HepG2 (cell line): Measurements from ENCODE around the gene ZDHHC9. TPM values are rescaled to one million over a fixed set of nuclear protein-coding genes. Genes with fewer than 3 reads are reported as not detected.

Experiments used
- ATAC-seq: fragments of 200-7000 bp; cut with Tn5 transposase; 3 replicates; pipeline ENCODE4 v1.9.1; 2020; ENCODE audit warnings: mild to moderate bottlenecking, moderate library complexity
- BruUV-seq: library from RNA; stranded (reverse); fragments of 400-500 nt; replicated peaks from 2 replicates; lab custom pipeline; 2021; lab: Mats Ljungman, UMichigan
- CTCF ChIA-PET: fragments of 300-600 bp; formaldehyde crosslinking; extraction: SDS; loops from one replicate; lab custom pipeline; 2021; ENCODE audit warnings: low total read pairs, inconsistent platforms, low intra/inter-chr PET ratio; lab: Yijun Ruan, JAX
- POLR2A ChIA-PET: fragments of 350-600 bp; sonication (Branson Sonifier 250); formaldehyde crosslinking; loops from one replicate; lab custom pipeline; 2020; ENCODE audit warnings: antibody characterized with exemption, inconsistent platforms; lab: Yijun Ruan, JAX
- DNase-seq: peaks from one replicate; pipeline ENCODE4 v3.0.0-alpha.2; 2015; ENCODE audit warnings: low spot score
- FAIRE-seq: peaks from 3 replicates; lab custom pipeline; 2011; peaks lifted over from hg19 to GRCh38; lab: Jason Lieb, UNC
- H2AFZ ChIP-seq: one replicate; pipeline ENCODE4 v1.6.1; 2011; ENCODE audit warnings: low read length, inconsistent platforms
- H3K27ac ChIP-seq: fragments of 300-600 bp; 3 replicates; pipeline ENCODE4 v1.8.0; 2011; ENCODE audit warnings: mixed run types, mild to moderate bottlenecking, mixed read lengths, low read length, inconsistent platforms; ENCODE audit not compliant: insufficient read depth; ENCODE audit errors: extremely low read length
- H3K27me3 ChIP-seq, 2 experiments: fragments of 200-600 bp in 1 of 2; 2 replicates in 1 of 2; 3 replicates in 1 of 2; pipeline versions ENCODE4 v1.6.0 to v1.8.0; 2011; ENCODE audit warnings: low read length in 2 of 2, mild to moderate bottlenecking in 2 of 2, moderate library complexity in 2 of 2, inconsistent platforms in 1 of 2; ENCODE audit not compliant: insufficient read depth in 2 of 2, control insufficient read depth in 1 of 2
- H3K36me3 ChIP-seq, 2 experiments: fragments of 200-600 bp in 1 of 2; replicated peaks in 1 of 2; 2 replicates in 1 of 2; 3 replicates in 1 of 2; pipeline versions ENCODE4 v1.5.1 to v1.8.0; 2011; ENCODE audit warnings: low read length in 2 of 2, inconsistent platforms in 1 of 2; ENCODE audit not compliant: insufficient read depth in 2 of 2, control insufficient read depth in 1 of 2
- H3K4me1 ChIP-seq: 2 replicates; pipeline ENCODE4 v1.5.1; 2012; ENCODE audit warnings: low read length, inconsistent platforms; ENCODE audit not compliant: insufficient read depth
- H3K4me2 ChIP-seq: 2 replicates; pipeline ENCODE4 v1.6.0; 2011; ENCODE audit warnings: low read depth, low read length, inconsistent platforms
- H3K4me3 ChIP-seq, 3 experiments: fragments of 200-600 bp in 1 of 3; sonication (generic), shearing (Covaris generic) in 1 of 3; replicated peaks in 1 of 3; 2 replicates each; pipeline ENCODE4 v1.5.1; 2011 to 2016; ENCODE audit warnings: low read length in 3 of 3, inconsistent platforms in 2 of 3, low read depth in 2 of 3, mild to moderate bottlenecking in 2 of 3, control low read depth in 1 of 3, mixed read lengths in 1 of 3; ENCODE audit not compliant: insufficient read depth in 1 of 3
- H3K79me2 ChIP-seq: one replicate; pipeline ENCODE4 v1.6.1; 2011; ENCODE audit warnings: low read length, inconsistent platforms; ENCODE audit not compliant: insufficient read depth
- H3K9ac ChIP-seq: 2 replicates; pipeline ENCODE4 v1.6.0; 2011; ENCODE audit warnings: mild to moderate bottlenecking, low read depth, low read length, inconsistent platforms; ENCODE audit not compliant: insufficient read depth
- H3K9me3 ChIP-seq: 2 replicates; pipeline ENCODE4 v1.5.1; 2012; ENCODE audit warnings: mild to moderate bottlenecking, low read length
- H4K20me1 ChIP-seq: 2 replicates; pipeline ENCODE4 v1.6.0; 2011; ENCODE audit warnings: inconsistent platforms, mild to moderate bottlenecking, low read length, moderate library complexity; ENCODE audit not compliant: insufficient read depth
- E2F2 ChIP-seq: sonication (generic); formaldehyde crosslinking; IDR thresholded peaks from 2 replicates; pipeline ENCODE4 v1.4.0; 2020; ENCODE audit warnings: missing genetic modification reagents, borderline replicate concordance
- FIP1L1 ChIP-seq: fragments of 200-400 bp; formaldehyde crosslinking; IDR thresholded peaks from 2 replicates; pipeline ENCODE4 v1.6.1; 2018; ENCODE audit warnings: low read depth, mild to moderate bottlenecking, low read length, moderate library complexity, borderline replicate concordance; ENCODE audit not compliant: insufficient read depth
- MIER3 ChIP-seq: IDR thresholded peaks from 2 replicates; pipeline ENCODE4 v1.6.1; 2016; ENCODE audit warnings: missing compliant biosample characterization, borderline replicate concordance
- PHF5A ChIP-seq: IDR thresholded peaks from one replicate; pipeline ENCODE4 v1.6.1; 2018; ENCODE audit warnings: low read depth, missing genetic modification reagents; ENCODE audit not compliant: unreplicated experiment
- POLR2A ChIP-seq, 2 experiments: IDR thresholded peaks; 2 replicates each; pipeline ENCODE4 v1.6.1; 2011; ENCODE audit warnings: low read depth in 2 of 2, low read length in 2 of 2, mild to moderate bottlenecking in 1 of 2, moderate library complexity in 1 of 2; ENCODE audit not compliant: insufficient read depth in 1 of 2
- SNAI1 ChIP-seq: sonication (generic); formaldehyde crosslinking; IDR thresholded peaks from 2 replicates; pipeline ENCODE4 v1.5.0; 2020; ENCODE audit warnings: mild to moderate bottlenecking, missing genetic modification reagents, borderline replicate concordance
- ZNF776 ChIP-seq: sonication (generic); formaldehyde crosslinking; IDR thresholded peaks from 2 replicates; pipeline ENCODE4 v1.4.0; 2020; ENCODE audit warnings: mild to moderate bottlenecking, missing genetic modification reagents
- WGBS: methylation state at CpG from one replicate; pipeline ENCODE4 v1.1.6; 2017; ENCODE audit warnings: low lambda C conversion rate; 5-methylcytosine and 5-hydroxymethylcytosine counted together
- in situ Hi-C: cut with HindIII; loops from 2 replicates; pipeline ENCODE4 v1.10.0; 2017; ENCODE audit warnings: low pct_unique_long_range_greater_than_20kb; ENCODE audit not compliant: extremely low pct_ligation_motif_present
- intact Hi-C: fragments of 100-400 bp; cut with micrococcal nuclease; formaldehyde crosslinking; loops from one replicate; pipeline ENCODE4 v1.10.0; 2022; ENCODE audit not compliant: unreplicated experiment
- polyA plus RNA-seq, 8 experiments: library from polyadenylated mRNA; depleted of rRNA in 3 of 8; stranded (reverse) in 7 of 8; unstranded in 1 of 8; fragments of >200 nt; fragmentation: Illumina TruSeq in 4 of 8; extraction: Trizol in 4 of 8; gene quantifications; 2 replicates each; pipeline versions ENCODE4 v1.2.1 to v1.2.3, GENCODE V29; 2011 to 2016; ENCODE audit warnings: low read depth in 4 of 8, missing spikeins in 1 of 8, mixed read lengths in 1 of 8; ENCODE audit not compliant: insufficient read depth in 1 of 8
- total RNA-seq, 5 experiments: library from RNA; depleted of rRNA; stranded (reverse); fragments of >200 nt; fragmentation: Illumina TruSeq; extraction: Trizol; gene quantifications; 2 replicates each; pipeline ENCODE4 v1.2.3, GENCODE V29; 2016; ENCODE audit warnings: low read depth in 1 of 5
- TF ChIP-seq, protein P1 (sequence below): sonication (generic); formaldehyde crosslinking; IDR thresholded peaks from 2 replicates; pipeline ENCODE4 v1.8.0; 2022; ENCODE audit warnings: mild to moderate bottlenecking, missing genetic modification reagents, moderate library complexity

Gene ZDHHC9
- total and polyA plus RNA-seq, 2 of the 13 experiments (the other 11 are each of a cell fraction or from before 2014, with no cell fraction given), result 28.3 to 53.1 TPM

DNA sequence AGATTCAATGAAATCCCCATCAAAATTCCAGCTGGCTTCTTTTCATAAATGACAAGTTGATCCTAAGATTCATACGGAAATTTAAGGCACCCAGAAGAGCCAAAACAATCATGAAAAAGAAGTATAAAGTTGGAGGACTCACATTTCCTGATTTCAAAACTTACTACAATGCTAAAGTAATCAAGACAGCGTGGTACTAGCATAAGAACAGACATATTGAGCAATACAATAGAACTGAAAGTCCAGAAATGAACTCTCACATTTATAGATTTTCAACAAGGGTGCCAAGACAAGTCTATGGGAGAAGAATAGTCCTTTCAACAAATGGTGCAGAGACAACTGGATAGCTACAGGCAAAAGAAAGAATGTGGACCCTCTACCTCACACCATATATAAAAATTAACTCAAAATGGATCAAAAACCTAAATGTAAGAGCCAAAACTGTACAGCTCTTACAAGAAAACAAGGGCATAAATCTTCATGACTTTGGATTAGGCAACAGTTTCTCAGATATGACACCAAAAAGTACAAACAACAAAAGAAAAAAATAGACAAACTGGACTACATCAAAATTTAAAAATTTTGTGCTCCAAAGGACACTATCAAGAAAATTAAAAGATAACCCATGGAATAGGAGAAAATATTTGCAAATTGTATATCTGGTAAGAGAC lies 35.4 kb downstream of the ZDHHC9 start:
- no peak overlapping the region for H3K4me2 ChIP-seq
- no peak overlapping the region for H3K4me3 ChIP-seq
- no peak for DNase-seq
- no peak overlapping the region for H3K9ac ChIP-seq
- in situ Hi-C loops (no loop called here), intact Hi-C loops (no loop called here)
- TF ChIP-seq POLR2A (IDR thresholded peaks at IDR 0.05; ENCODE audit: insufficient read depth in 1 of 2, low read depth in 2 of 2, low read length in 2 of 2) (no peak), FIP1L1 (no peak), PHF5A (no peak), ZNF776 (CRISPR knock-in tag) (no peak), SNAI1 (no peak), MIER3 (no peak), E2F2 (CRISPR knock-in tag) (no peak)
- TF ChIP-seq, protein P1, sequence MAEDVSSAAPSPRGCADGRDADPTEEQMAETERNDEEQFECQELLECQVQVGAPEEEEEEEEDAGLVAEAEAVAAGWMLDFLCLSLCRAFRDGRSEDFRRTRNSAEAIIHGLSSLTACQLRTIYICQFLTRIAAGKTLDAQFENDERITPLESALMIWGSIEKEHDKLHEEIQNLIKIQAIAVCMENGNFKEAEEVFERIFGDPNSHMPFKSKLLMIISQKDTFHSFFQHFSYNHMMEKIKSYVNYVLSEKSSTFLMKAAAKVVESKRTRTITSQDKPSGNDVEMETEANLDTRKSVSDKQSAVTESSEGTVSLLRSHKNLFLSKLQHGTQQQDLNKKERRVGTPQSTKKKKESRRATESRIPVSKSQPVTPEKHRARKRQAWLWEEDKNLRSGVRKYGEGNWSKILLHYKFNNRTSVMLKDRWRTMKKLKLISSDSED (CRISPR knock-in tag), result no peak
- H4K20me1 ChIP-seq, result no peaks in the 10 kb centered on the region
- H2AFZ ChIP-seq, result no peak overlapping the region
- H3K79me2 ChIP-seq, result no peaks in the 10 kb centered on the region
- POLR2A ChIA-PET, result no interaction called here
- peaks cover 6 to 37% of the 10 kb centered on the region in 2 experiments; a peak in 4 of 5 replicates for H3K36me3 ChIP-seq
- no peaks in the 10 kb centered on the region for H3K4me1 ChIP-seq
- no peaks in the 10 kb centered on the region for H3K9me3 ChIP-seq
- H3K27ac ChIP-seq, result no peak overlapping the region
- no peaks in the 10 kb centered on the region for H3K27me3 ChIP-seq
- FAIRE-seq, result no peak
- ATAC-seq, result no peak
- CTCF ChIA-PET, result no interaction called here
- WGBS, result 95% methylated on average over 2 of the region's 2 CpGs
- no TSS peak for BruUV-seq
